Endometrial microvascular endothelial cells (primary cell): Measurements from ENCODE around the gene ACAN. TPM values are rescaled to one million over a fixed set of nuclear protein-coding genes. Genes with fewer than 3 reads are reported as not detected.

Experiments used
- in situ Hi-C: cut with HindIII; loops from 2 replicates; pipeline ENCODE4 v1.10.0; 2017; ENCODE audit warnings: low sequenced_read_pairs, low pct_unique_long_range_greater_than_20kb; ENCODE audit errors: inconsistent ontology term
- total RNA-seq: library from RNA; depleted of rRNA; stranded (reverse); fragments of >200 nt; gene quantifications from one replicate; pipeline ENCODE4 v1.2.3, GENCODE V29; 2015; ENCODE audit errors: inconsistent ontology term

The ACAN gene
- total RNA-seq, 1 donor from 2014 or later = 0.37 TPM

DNA sequence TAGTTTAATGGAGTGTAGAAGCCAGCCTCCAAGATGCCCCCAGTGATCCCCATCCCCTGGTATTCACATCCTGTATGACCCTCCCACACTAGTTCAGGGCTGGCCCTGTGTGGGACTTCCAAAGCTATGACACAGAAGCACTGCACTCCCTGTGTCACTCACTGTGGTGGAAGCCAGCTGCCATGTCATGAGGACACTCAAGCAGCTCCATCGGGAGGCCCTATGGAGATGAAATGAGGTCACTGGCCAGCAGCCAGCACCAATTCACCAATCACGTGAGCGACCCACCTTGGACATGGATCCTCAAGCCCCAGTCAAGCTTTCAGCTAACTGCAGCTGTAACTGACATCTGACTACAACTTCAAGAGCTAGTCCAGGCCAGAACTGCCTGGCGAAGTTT, 3.9 kb upstream of the ACAN start:
- in situ Hi-C loops = no loop called here

GRCh38 chr15:88800026-88800425, 3.2 kb upstream of the ACAN start:
- in situ Hi-C loops = no loop called here

- in situ Hi-C loops = no loop called here
These were observed 2.5 kb upstream of the ACAN start for GRCh38 chr15:88800738-88801137.

DNA sequence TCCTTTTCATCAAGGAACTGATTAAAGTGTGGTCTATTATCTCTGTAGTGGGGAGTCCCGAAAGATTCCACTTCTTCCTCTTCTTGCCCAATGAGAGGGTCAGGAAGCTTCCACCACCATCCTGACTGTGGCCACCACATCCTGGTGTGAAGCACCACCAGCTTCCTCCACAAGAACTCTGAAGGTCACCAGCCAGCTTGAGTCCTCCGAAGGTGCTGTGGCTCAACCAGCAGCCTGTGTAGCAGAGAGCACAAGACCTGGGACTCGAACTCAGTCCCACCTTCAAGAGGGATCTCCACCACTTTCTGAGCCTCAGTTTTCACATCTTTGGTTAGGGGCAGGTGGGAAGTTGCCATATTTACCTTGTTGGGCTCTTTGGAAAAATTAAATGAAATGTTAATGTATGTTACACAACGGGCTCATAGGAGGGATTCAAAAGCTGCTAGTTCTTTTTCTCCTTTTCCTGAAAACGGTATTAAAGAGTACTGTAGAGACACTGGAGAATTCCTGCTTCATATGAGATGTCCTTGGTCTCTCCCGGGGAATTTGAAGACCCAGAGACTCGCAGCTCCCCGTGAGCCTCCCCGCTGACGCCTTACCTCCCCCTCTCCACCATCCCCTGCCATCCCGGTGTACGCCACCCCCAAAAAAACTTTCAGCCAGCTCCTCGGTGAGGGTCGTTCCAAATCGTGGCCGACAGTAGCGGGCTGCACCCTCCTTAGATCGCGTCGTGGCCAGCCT, 816 bp upstream of the ACAN start:
- in situ Hi-C loops = no loop called here

DNA sequence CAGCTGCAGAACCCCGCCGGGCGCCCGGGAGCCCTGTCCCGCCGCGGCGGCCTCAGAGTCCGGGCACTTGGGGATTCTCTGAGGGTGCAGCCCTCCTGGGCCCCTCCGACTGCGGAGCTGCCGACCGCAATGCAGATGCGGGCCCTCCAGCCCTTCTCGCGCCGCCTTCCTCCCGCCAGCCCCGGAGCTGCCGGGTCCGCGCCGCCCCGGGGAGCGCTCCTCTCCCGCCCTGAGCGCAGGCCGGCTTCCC, 320 bp upstream of the ACAN start:
- in situ Hi-C loops = no loop called here

GRCh38 chr15:88803920-88804247, 648 bp downstream of the ACAN start:
- in situ Hi-C loops = no loop called here

- in situ Hi-C loops = no loop called here
These were observed 1.0 kb downstream of the ACAN start for GRCh38 chr15:88804257-88804656.

DNA sequence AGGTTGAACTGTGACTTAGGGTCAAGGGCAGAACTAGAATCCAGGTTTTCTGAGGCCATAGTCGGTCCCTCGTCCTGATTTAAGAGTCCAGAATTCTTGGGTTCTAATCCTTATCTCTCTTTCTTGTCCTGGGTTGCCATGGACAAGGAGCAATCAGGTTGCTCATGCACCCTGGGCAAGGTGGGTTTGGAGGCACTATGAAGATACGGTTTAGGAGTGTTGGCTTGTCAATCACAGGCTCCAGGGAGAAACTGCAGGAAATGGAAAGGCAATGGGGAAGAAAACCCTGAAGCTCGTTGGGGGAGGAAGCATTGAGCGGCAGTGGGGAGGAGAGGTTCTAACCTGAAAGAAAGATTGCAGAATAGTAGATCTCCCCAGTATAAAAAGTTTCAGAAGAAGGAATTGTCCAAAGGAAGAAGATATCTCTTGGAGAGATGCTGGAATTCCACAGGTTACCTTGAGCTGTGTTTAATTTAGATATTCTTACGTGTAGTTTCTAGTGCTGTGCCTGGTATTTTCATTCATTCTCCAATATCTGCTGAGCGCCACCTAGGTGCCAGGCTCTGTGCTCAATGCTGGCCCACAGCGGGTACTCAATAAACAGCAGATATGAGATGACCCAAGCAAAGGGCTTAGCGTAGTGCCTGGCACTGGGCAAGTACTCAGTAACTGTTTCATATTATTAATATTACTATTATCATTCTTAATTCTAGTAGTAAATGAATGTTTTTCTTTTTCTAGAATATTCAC, 2.0 kb downstream of the ACAN start:
- in situ Hi-C loops = no loop called here

GRCh38 chr15:88810446-88810845, 7.2 kb downstream of the ACAN start:
- in situ Hi-C loops = no loop called here

GRCh38 chr15:88812133-88812532, 8.9 kb downstream of the ACAN start:
- in situ Hi-C loops = no loop called here

DNA sequence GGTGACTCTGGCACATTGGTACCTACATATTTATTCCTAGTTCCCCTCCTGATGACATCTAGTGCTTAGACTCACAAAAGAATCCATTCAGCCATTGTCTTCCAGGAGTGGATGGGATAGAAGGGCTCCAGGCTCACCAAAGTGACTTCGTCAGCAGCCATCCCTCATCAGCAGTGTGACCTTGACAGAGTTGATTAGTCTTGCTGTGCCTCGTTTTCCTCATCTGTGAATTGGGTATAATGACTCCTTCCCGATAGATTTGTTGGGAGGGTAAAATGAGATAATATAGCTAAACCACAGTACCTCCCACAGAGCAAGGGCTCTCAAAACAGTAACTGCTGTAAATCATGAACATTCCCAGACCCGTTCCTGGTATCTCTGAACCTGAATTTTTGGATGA, 10.7 kb downstream of the ACAN start:
- in situ Hi-C loops = no loop called here

GRCh38 chr15:88814393-88814792, 11.2 kb downstream of the ACAN start:
- in situ Hi-C loops = no loop called here

DNA sequence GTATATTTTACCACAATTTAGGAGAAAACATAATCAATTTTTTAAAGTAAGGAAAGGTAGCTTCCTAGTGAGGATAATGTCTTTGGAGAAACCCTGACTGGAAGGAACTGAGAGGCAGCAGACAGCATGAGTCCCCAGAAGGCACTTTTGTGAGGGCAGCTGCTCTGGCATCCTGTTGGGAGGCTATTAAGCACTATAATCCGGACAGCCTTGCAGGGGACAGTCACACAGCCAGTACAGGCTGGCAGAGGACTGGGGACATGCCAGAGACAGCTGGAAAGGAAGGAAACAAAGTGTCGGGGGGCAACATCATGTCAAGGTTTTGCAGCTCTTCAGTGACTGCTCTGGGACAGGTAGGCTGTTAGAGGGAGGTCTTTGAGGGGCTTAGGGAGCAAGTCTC, 15.7 kb downstream of the ACAN start:
- in situ Hi-C loops = no loop called here

DNA sequence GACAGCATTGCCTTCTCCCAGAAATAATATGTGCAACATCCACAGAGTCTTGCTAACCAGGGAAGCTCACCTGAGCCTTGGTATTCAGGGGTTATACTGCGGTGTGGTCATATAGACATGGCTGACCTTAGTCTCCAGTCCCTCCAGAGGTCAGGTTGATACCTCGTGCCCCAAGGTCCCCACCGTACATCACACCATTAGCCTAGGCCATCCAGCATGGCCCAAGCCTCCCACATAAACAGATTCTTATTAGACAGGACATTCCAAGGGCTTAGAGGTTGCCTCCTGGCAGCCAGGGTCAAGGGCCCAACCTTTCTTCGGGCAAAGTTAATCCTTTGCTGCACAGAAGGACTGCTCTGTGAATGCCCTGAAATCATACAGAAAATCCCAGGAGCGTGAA, 18.8 kb downstream of the ACAN start:
- in situ Hi-C loops = no loop called here

DNA sequence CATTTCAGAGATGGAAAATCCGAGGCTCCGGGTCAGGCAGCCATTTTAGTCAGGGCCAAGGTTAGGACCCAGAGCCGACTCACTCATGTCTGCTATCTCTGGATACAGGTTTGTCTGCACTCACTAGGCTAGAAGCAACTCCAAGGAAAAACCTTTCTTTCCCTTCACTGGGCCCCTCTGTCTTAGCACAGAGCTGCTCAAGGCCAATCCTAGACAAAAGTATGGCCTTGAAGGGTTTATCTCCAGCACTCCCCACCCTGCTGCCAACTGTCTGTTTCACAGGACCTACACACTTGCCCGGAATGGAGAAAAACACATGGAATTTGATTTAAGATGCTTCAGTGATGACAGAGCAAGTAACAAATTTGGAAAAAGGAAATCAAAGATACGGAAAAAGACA, 25.6 kb downstream of the ACAN start:
- in situ Hi-C loops = no loop called here

DNA sequence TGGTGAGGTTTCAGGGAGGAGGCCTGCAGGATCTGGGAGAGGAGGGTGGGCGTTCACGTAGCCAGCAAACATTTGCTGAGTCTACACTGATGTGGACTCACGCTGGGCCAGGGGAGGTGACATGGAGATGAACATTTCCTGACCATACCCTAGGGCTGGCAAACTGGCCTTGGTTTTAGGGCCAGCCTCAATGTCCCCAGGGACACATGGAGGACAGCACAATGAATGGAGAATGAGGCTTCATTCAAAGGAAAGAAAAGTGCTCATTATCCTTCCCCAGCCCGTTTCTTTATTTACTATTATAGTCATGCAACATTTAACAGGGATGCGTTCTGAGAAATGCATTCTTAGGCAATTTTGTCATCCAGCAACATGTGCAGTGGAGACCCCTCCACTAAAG, 26.8 kb downstream of the ACAN start:
- in situ Hi-C loops = no loop called here

DNA sequence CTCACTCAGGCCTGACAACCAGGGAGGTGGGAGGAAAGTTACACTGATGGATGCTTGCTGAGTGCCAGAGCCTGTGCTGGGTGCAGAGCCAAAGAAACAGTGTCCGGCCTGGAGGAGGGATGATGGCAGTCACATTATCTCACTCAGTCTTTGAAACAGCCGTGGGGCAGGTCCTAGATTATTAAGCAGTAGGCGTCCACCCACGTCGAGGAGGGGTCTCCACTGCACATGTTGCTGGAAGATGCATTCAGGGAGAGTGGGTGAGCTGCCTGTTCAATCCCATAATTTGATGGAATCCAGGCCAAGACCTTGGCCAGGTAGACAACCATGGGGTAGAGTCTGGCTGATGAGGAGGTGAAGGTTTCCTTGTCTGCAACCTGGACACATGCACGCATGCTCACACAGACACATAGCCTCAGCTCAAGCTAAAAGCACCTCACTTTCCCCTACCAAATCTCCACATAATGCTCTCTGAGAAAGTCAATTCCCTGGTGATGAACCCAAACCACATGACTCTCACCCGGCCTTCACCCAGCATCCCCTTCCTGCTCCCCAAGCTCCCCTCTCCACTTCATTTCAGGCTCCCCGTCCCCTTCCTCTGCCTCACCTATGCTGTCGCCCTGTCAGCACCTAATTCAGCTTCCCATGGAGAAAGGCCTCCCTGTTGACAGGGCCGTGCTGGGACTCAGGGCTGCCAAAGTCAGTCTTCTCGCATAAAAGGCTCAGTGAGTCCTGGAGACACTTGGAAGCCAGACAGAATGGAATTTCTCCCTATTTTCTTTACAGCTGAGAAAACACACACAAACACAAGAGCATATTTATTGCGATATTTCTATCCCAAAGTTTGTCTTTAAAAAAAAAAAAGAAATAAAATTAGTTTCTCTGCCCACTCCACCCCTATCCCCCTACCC, 29.8 kb downstream of the ACAN start:
- in situ Hi-C loops = no loop called here

DNA sequence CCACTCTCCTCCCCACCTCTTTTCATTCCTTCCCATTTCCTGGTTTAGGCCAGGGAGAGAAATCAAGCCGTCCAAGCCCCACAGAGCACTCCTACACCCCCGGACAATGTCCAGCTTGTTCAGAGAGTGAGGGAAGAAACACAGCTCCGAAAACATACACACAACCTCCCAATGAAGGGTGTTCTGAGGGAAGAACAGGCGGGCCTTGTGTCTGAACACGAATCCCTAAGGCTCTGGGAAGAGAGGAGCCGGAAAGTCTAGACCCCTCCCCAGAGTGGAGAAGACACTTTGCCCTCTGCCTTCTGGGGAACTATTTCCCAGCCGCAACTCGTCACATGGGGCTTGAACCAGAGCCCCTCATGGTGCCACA, 30.5 kb downstream of the ACAN start:
- in situ Hi-C loops = no loop called here

GRCh38 chr15:88834211-88834812, 31.1 kb downstream of the ACAN start:
- in situ Hi-C loops = no loop called here

DNA sequence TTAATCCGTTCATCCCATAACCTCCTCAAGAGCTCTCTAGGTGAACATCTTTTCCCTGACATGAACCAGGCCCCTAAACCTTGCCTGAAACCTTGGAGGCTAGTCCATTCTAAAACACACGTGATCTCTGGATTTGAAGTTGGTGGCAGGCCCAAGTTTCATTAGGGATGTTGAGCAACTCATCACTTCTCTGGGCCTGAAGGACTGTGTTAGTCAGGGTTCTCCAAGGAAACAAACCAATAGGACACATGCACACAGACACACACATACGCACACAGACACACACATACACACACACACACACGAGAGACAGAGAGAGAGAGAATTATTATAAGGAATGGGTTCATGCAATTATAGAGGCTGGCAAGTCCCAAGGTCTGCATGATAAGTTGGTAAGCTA, 31.9 kb downstream of the ACAN start:
- in situ Hi-C loops = no loop called here
